WTC11 (cell line): ENCODE measurements around the gene RGP1. TPM values are rescaled to one million over a fixed set of nuclear protein-coding genes. Genes with fewer than 3 reads are reported as not detected.

ENCODE experiments used
- ATAC-seq: fragments of 200-7000 bp; cut with Tn5 transposase; 2 replicates; pipeline ENCODE4 v1.10.0; 2021; ENCODE audit warnings: mild to moderate bottlenecking, moderate library complexity
- CTCF ChIA-PET: fragments of 300-600 bp; sonication (Branson Sonifier 250); formaldehyde crosslinking; loops from one replicate; lab custom pipeline; 2021; ENCODE audit warnings: antibody characterized with exemption; lab: Charles Lee
- POLR2A ChIA-PET: fragments of 350-600 bp; sonication (Branson Sonifier 250); formaldehyde crosslinking; loops from one replicate; lab custom pipeline; 2021; ENCODE audit warnings: antibody characterized with exemption; lab: Charles Lee
- DNase-seq: peaks from one replicate; pipeline ENCODE4 v3.0.0; 2021; ENCODE audit warnings: low spot score
- H3K27ac Mint-ChIP-seq: 2 replicates; pipeline ENCODE4 v1.8.0; 2021; ENCODE audit warnings: mixed read lengths
- H3K27me3 Mint-ChIP-seq: 2 replicates; pipeline ENCODE4 v1.8.0; 2021; ENCODE audit warnings: low read depth, mild to moderate bottlenecking, moderate library complexity, mixed read lengths
- H3K36me3 Mint-ChIP-seq: 2 replicates; pipeline ENCODE4 v1.8.0; 2021; ENCODE audit warnings: mixed read lengths
- H3K4me1 Mint-ChIP-seq: 2 replicates; pipeline ENCODE4 v1.8.0; 2022; ENCODE audit warnings: mixed read lengths
- H3K4me3 Mint-ChIP-seq: 2 replicates; pipeline ENCODE4 v1.8.0; 2021; ENCODE audit warnings: mild to moderate bottlenecking, moderate library complexity, mixed read lengths
- H3K9me3 Mint-ChIP-seq: 2 replicates; pipeline ENCODE4 v1.8.0; 2021; ENCODE audit warnings: mixed read lengths
- FOXJ3 ChIP-seq: sonication (generic); formaldehyde crosslinking; IDR thresholded peaks from 2 replicates; pipeline ENCODE4 v1.9.0; 2021; ENCODE audit warnings: missing genetic modification reagents, mild to moderate bottlenecking, borderline replicate concordance
- GRHL2 ChIP-seq: fragments of 250-450 bp; sonication (Bioruptor Pico); IDR thresholded peaks from 2 replicates; pipeline ENCODE4 v1.8.0; 2022; ENCODE audit warnings: mild to moderate bottlenecking, moderate library complexity; ENCODE audit not compliant: insufficient replicate concordance, severe bottlenecking
- HMGA2 ChIP-seq: fragments of 250-450 bp; sonication (Bioruptor Pico); IDR thresholded peaks from 2 replicates; pipeline ENCODE4 v1.4.0; 2021; ENCODE audit warnings: mild to moderate bottlenecking, moderate library complexity
- IRF1 ChIP-seq: sonication (generic); formaldehyde crosslinking; IDR thresholded peaks from 2 replicates; pipeline ENCODE4 v1.8.0; 2023; ENCODE audit warnings: missing genetic modification reagents
- JAZF1 ChIP-seq: fragments of 250-450 bp; sonication (Bioruptor Pico); IDR thresholded peaks from 2 replicates; pipeline ENCODE4 v1.9.0; 2021; ENCODE audit warnings: moderate library complexity, mild to moderate bottlenecking, inconsistent platforms
- KAT7 ChIP-seq: sonication (generic); formaldehyde crosslinking; IDR thresholded peaks from 2 replicates; pipeline ENCODE4 v1.8.1; 2023; ENCODE audit warnings: missing genetic modification reagents, mild to moderate bottlenecking, borderline replicate concordance
- MAX ChIP-seq: sonication (generic); formaldehyde crosslinking; IDR thresholded peaks from 2 replicates; pipeline ENCODE4 v1.8.0; 2022; ENCODE audit warnings: mild to moderate bottlenecking, missing genetic modification reagents
- MLX ChIP-seq: sonication (generic); formaldehyde crosslinking; IDR thresholded peaks from 2 replicates; pipeline ENCODE4 v1.8.1; 2023; ENCODE audit warnings: mild to moderate bottlenecking, missing genetic modification reagents, moderate library complexity
- NFE2L1 ChIP-seq: sonication (generic); formaldehyde crosslinking; IDR thresholded peaks from 2 replicates; pipeline ENCODE4 v1.8.1; 2023; ENCODE audit warnings: missing genetic modification reagents
- SMAD3 ChIP-seq: sonication (generic); formaldehyde crosslinking; IDR thresholded peaks from 2 replicates; pipeline ENCODE4 v1.8.0; 2022; ENCODE audit warnings: missing genetic modification reagents, mild to moderate bottlenecking, borderline replicate concordance
- STAT6 ChIP-seq: sonication (generic); formaldehyde crosslinking; conservative IDR thresholded peaks from 2 replicates; pipeline ENCODE4 v1.8.1; 2023; ENCODE audit warnings: mild to moderate bottlenecking, low read depth, missing genetic modification reagents, moderate library complexity
- TEAD4 ChIP-seq: sonication (generic); formaldehyde crosslinking; IDR thresholded peaks from 2 replicates; pipeline ENCODE4 v1.8.0; 2022; ENCODE audit warnings: mild to moderate bottlenecking, missing genetic modification reagents
- ZMAT4 ChIP-seq: fragments of 250-450 bp; sonication (Bioruptor Pico); IDR thresholded peaks from 2 replicates; pipeline ENCODE4 v1.9.0; 2021; ENCODE audit warnings: mild to moderate bottlenecking
- ZNF219 ChIP-seq: sonication (generic); formaldehyde crosslinking; IDR thresholded peaks from 2 replicates; pipeline ENCODE4 v1.8.0; 2023; ENCODE audit warnings: missing genetic modification reagents, mild to moderate bottlenecking, borderline replicate concordance
- ZNF232 ChIP-seq: sonication (generic); formaldehyde crosslinking; IDR thresholded peaks from 2 replicates; pipeline ENCODE4 v1.8.0; 2022; ENCODE audit warnings: mild to moderate bottlenecking, missing genetic modification reagents
- ZNF425 ChIP-seq: fragments of 250-450 bp; sonication (Bioruptor Pico); conservative IDR thresholded peaks from 2 replicates; pipeline ENCODE4 v1.9.0; 2021; ENCODE audit warnings: mild to moderate bottlenecking
- ZNF532 ChIP-seq: fragments of 250-450 bp; sonication (Bioruptor Pico); IDR thresholded peaks from 2 replicates; pipeline ENCODE4 v1.9.0; 2021; ENCODE audit warnings: mild to moderate bottlenecking, borderline replicate concordance
- total RNA-seq: library from RNA; stranded (reverse); gene quantifications from 3 replicates; pipeline ENCODE4 v1.2.3, GENCODE V29; 2021

Gene RGP1
- total RNA-seq, 1 experiment from 2014 or later = 30.0 TPM

- CTCF ChIA-PET = interaction anchor here (2.5 kb wide), 1 partner anchor 9 kb away, joined by 14 read pairs; no protein-coding TSS in a partner anchor
- Mint-ChIP-seq H3K4me3 (no peak overlapping the region), H3K27ac (no peak overlapping the region), H3K4me1 (no peaks in the 10 kb centered on the region), H3K9me3 (no peaks in the 10 kb centered on the region)
- TF ChIP-seq ZNF532 (CRISPR knock-in tag) (no peak), STAT6 (CRISPR knock-in tag) (no peak), HMGA2 (no peak), JAZF1 (CRISPR knock-in tag) (no peak), ZNF425 (CRISPR knock-in tag) (no peak), ZNF219 (no peak), MLX (CRISPR knock-in tag) (no peak), ZMAT4 (no peak), ZNF232 (CRISPR knock-in tag) (no peak), IRF1 (CRISPR knock-in tag) (no peak), KAT7 (CRISPR knock-in tag) (no peak), TEAD4 (CRISPR knock-in tag) (no peak), NFE2L1 (CRISPR knock-in tag) (no peak), FOXJ3 (CRISPR knock-in tag) (no peak), MAX (no peak), GRHL2 (no peak), SMAD3 (no peak)
- TF ChIP-seq, all 79 proteins: peak for 0
- Mint-ChIP-seq H3K27me3 (no peaks in the 10 kb centered on the region), H3K36me3 (peaks cover 67% of the 10 kb centered on the region)
- ATAC-seq (no peak), DNase-seq (no peak)
- POLR2A ChIA-PET = interaction anchor here (0.6 kb wide), 1 partner anchor 41 kb away, joined by 3 read pairs; the partner anchor contains the start of gene ARHGEF39
Measured at GRCh38 chr9:35705372-35705771, 43.7 kb upstream of the RGP1 start.
